Measurements from ENCODE around the gene ECI1.
A peak's percentile ranks its signal among the peaks of the same experiment; 100 is the strongest.

ECI1 gene

GRCh38 chr16:2228161-2228824, 23.1 kb downstream of the ECI1 start:
- H3K27me3 ChIP-seq (ENCODE audit: control insufficient read depth in 1 of 2, insufficient read depth in 2 of 2, low read length in 2 of 2): no peaks in the 10 kb centered on the region
- H3K36me3 ChIP-seq (ENCODE audit: control insufficient read depth in 1 of 2, insufficient read depth in 2 of 2, low read length in 2 of 2): peaks cover 15 to 45% of the 10 kb centered on the region in 2 donors
- no peaks in the 10 kb centered on the region for H3K9me3 ChIP-seq (ENCODE audit: control insufficient read depth in 1 of 2, low read length in 2 of 2)
- H3K4me3 ChIP-seq (ENCODE audit: low read depth in 1 of 2, low read length in 2 of 2): no peak overlapping the region
- H3K4me1 ChIP-seq (ENCODE audit: control insufficient read depth in 1 of 2, insufficient read depth in 2 of 2, low read length in 2 of 2): peaks cover 14 to 18% of the 10 kb centered on the region in 2 donors
- H3K9ac ChIP-seq (ENCODE audit: low read depth in 1 of 2, low read length in 2 of 2): no peak overlapping the region
- H3K27ac ChIP-seq (ENCODE audit: low read depth, low read length): no peak overlapping the region

- H3K4me3 ChIP-seq (ENCODE audit: low read depth in 1 of 2, low read length in 2 of 2): no peak overlapping the region
- H3K4me1 ChIP-seq (ENCODE audit: control insufficient read depth in 1 of 2, insufficient read depth in 2 of 2, low read length in 2 of 2): peaks cover 14 to 18% of the 10 kb centered on the region in 2 donors
- H3K27ac ChIP-seq (ENCODE audit: low read depth, low read length): no peak overlapping the region
- H3K27me3 ChIP-seq (ENCODE audit: control insufficient read depth in 1 of 2, insufficient read depth in 2 of 2, low read length in 2 of 2): no peaks in the 10 kb centered on the region
- no peaks in the 10 kb centered on the region for H3K9me3 ChIP-seq (ENCODE audit: control insufficient read depth in 1 of 2, low read length in 2 of 2)
- no peak overlapping the region for H3K9ac ChIP-seq (ENCODE audit: low read depth in 1 of 2, low read length in 2 of 2)
- peaks cover 14 to 32% of the 10 kb centered on the region in 2 donors for H3K36me3 ChIP-seq (ENCODE audit: control insufficient read depth in 1 of 2, insufficient read depth in 2 of 2, low read length in 2 of 2)
Observed at GRCh38 chr16:2226918-2227317, 24.5 kb downstream of the ECI1 start.

DNA sequence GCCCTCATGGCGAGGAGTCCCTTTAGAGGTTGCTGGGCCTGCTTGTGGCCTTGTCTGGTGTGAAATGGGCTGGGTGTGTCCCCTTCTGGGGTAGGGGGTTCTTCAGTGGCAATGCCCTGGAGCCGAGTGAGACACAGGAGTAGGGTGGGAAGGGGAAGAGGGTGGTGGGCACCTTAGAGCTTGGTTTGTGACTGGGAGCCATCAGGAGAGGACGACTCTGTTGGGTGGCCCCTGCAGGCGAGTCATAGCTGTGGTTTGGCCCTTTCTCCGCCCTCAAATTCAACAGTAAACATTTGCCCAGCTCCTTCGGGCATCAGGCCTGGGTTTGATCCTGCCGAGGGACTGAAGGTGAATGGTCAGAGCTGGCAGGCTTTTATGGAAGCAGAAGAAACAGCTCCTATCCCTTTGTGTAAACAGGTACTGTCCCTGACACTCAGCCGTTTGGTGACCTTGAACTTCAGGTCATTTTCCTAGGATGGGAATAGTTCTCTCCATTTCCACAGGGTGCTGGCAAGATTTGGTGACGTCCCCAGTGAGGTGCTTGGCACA, 25.1 kb downstream of the ECI1 start:
- Histone ChIP-seq H3K4me3 (ENCODE audit: low read depth in 1 of 2, low read length in 2 of 2) (no peak overlapping the region), H3K36me3 (ENCODE audit: control insufficient read depth in 1 of 2, insufficient read depth in 2 of 2, low read length in 2 of 2) (peaks cover 11 to 26% of the 10 kb centered on the region in 2 donors)

DNA sequence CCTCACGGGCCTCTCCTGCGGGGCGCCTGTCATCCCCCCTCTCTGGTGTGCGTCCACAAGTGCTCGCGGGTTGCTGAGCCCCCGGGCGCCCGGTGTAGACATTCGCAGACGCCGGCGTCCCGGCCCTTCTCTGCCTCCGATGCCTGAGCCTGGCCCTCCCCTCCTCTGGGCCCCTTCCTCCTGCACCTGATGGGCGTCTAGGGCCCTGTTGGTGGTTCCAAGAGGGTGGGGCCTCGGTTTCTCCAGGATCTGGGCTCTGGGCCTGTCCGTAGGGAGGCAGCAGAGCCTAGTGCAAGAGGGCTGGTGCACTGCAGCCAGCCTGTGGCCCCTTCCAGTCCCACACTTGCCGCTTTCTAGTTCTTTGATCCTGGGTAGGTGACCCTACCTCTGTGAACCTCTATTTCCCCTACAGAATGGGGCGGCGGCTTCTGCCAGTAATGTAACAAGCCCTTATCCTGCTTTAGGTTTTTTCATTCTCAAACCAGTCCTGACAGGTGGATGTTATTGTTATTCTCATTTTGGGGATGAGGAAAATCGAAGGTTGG, 27.4 kb downstream of the ECI1 start:
- Histone ChIP-seq H3K9ac (ENCODE audit: low read depth in 1 of 2, low read length in 2 of 2) (peak overlapping the region; percentile 76 to 87), H3K27me3 (ENCODE audit: control insufficient read depth in 1 of 2, insufficient read depth in 2 of 2, low read length in 2 of 2) (no peaks in the 10 kb centered on the region), H3K4me3 (ENCODE audit: low read depth in 1 of 2, low read length in 2 of 2) (peak overlapping the region; percentile 73 to 86), H3K9me3 (ENCODE audit: control insufficient read depth in 1 of 2, low read length in 2 of 2) (no peaks in the 10 kb centered on the region), H3K36me3 (ENCODE audit: control insufficient read depth in 1 of 2, insufficient read depth in 2 of 2, low read length in 2 of 2) (peaks cover 4 to 8% of the 10 kb centered on the region in 2 donors), H3K27ac (ENCODE audit: low read depth, low read length) (peak overlapping the region; percentile 85), H3K4me1 (ENCODE audit: control insufficient read depth in 1 of 2, insufficient read depth in 2 of 2, low read length in 2 of 2) (peaks cover 14 to 18% of the 10 kb centered on the region in 2 donors)

More for the DNA sequence above, 25.1 kb downstream of the ECI1 start:
- Histone ChIP-seq H3K9ac (ENCODE audit: low read depth in 1 of 2, low read length in 2 of 2) (no peak overlapping the region), H3K27me3 (ENCODE audit: control insufficient read depth in 1 of 2, insufficient read depth in 2 of 2, low read length in 2 of 2) (no peaks in the 10 kb centered on the region), H3K27ac (ENCODE audit: low read depth, low read length) (no peak overlapping the region), H3K9me3 (ENCODE audit: control insufficient read depth in 1 of 2, low read length in 2 of 2) (no peaks in the 10 kb centered on the region), H3K4me1 (ENCODE audit: control insufficient read depth in 1 of 2, insufficient read depth in 2 of 2, low read length in 2 of 2) (peaks cover 14 to 18% of the 10 kb centered on the region in 2 donors)

DNA sequence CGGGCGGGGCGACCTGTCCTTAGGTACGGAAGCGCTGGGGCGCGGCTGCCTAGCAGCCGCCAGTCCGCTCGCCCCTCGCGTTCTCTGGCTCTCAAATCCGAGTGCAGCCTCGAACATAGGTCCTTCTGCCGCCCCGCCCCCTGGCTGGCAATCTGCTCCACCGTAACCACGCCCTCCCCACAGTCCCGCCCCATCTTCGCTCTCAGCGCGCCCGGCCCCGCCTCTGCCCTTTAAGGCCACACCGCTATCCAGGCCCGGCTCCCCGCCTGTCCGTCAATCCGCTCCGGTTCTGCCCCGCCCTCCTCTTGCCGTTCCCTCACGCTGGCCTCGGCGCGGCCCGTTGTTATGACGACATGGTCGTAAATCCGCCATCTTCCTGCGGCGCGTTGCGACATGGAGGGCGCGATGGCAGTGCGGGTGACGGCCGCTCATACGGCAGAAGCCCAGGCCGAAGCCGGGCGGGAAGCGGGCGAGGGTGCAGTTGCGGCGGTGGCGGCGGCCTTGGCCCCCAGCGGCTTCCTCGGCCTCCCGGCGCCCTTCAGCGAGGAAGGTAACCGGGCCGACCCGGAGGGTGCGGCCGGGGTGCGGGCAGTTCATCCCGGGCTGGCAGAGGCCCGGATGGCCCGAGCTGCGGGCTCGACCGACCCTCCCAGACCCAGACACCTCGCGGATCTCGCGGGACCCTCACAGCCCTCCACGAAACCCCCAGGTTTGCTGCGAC, 28.0 kb downstream of the ECI1 start, which contains the start of gene E4F1:
Gene E4F1, plus strand, starts transcription at position 371 of the 721 bp plus-strand sequence. Its CDS starts 23 bp downstream, at position 394.
- Histone ChIP-seq H3K4me1 (ENCODE audit: control insufficient read depth in 1 of 2, insufficient read depth in 2 of 2, low read length in 2 of 2) (peaks cover 14 to 18% of the 10 kb centered on the region in 2 donors), H3K9ac (ENCODE audit: low read depth in 1 of 2, low read length in 2 of 2) (peak within 1 kb of the TSS; percentile 76 to 87), H3K9me3 (ENCODE audit: control insufficient read depth in 1 of 2, low read length in 2 of 2) (no peaks in the 10 kb centered on the region), H3K36me3 (ENCODE audit: control insufficient read depth in 1 of 2, insufficient read depth in 2 of 2, low read length in 2 of 2) (peaks cover 0 to 2% of the 10 kb centered on the region in 2 donors), H3K27me3 (ENCODE audit: control insufficient read depth in 1 of 2, insufficient read depth in 2 of 2, low read length in 2 of 2) (no peaks in the 10 kb centered on the region), H3K27ac (ENCODE audit: low read depth, low read length) (peak within 1 kb of the TSS; percentile 85), H3K4me3 (ENCODE audit: low read depth in 1 of 2, low read length in 2 of 2) (peak within 1 kb of the TSS; percentile 73 to 86)

DNA sequence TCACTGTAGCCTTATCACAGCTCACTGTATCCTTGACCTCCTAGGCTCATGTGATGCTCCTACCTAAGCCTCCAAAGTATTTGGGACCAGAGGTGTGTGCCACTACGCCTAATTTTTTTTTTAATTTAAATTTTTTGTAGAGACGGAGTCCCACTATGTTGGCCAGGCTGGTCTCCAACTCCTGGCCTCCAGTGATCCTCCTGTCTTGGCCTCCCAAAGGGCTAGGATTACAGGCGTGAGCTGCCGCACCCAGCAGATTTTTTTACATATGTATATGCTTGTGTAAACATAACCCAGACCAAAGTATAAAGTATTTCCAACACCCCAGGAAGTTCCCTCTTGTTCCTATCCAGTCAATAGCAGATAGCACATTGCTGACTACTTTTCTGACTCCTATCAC, 35.1 kb downstream of the ECI1 start:
- Histone ChIP-seq H3K4me1 (ENCODE audit: control insufficient read depth in 1 of 2, insufficient read depth in 2 of 2, low read length in 2 of 2) (peaks cover 21% of the 10 kb centered on the region in 2 donors), H3K27me3 (ENCODE audit: control insufficient read depth in 1 of 2, insufficient read depth in 2 of 2, low read length in 2 of 2) (no peaks in the 10 kb centered on the region), H3K36me3 (ENCODE audit: control insufficient read depth in 1 of 2, insufficient read depth in 2 of 2, low read length in 2 of 2) (peaks cover 0 to 9% of the 10 kb centered on the region in 2 donors), H3K27ac (ENCODE audit: low read depth, low read length) (no peak overlapping the region), H3K9ac (ENCODE audit: low read depth in 1 of 2, low read length in 2 of 2) (no peak overlapping the region), H3K9me3 (ENCODE audit: control insufficient read depth in 1 of 2, low read length in 2 of 2) (no peaks in the 10 kb centered on the region), H3K4me3 (ENCODE audit: low read depth in 1 of 2, low read length in 2 of 2) (no peak overlapping the region)

- H3K9ac ChIP-seq (ENCODE audit: low read depth in 1 of 2, low read length in 2 of 2): peak within 1 kb of the TSS; percentile 66 to 81
- H3K27ac ChIP-seq (ENCODE audit: low read depth, low read length): peak within 1 kb of the TSS; percentile 85
- H3K4me1 ChIP-seq (ENCODE audit: control insufficient read depth in 1 of 2, insufficient read depth in 2 of 2, low read length in 2 of 2): peaks cover 21% of the 10 kb centered on the region in 2 donors
- peaks cover 0 to 11% of the 10 kb centered on the region in 2 donors for H3K36me3 ChIP-seq (ENCODE audit: control insufficient read depth in 1 of 2, insufficient read depth in 2 of 2, low read length in 2 of 2)
- no peaks in the 10 kb centered on the region for H3K27me3 ChIP-seq (ENCODE audit: control insufficient read depth in 1 of 2, insufficient read depth in 2 of 2, low read length in 2 of 2)
- H3K9me3 ChIP-seq (ENCODE audit: control insufficient read depth in 1 of 2, low read length in 2 of 2): no peaks in the 10 kb centered on the region
- peak within 1 kb of the TSS; percentile 68 to 86 for H3K4me3 ChIP-seq (ENCODE audit: low read depth in 1 of 2, low read length in 2 of 2)
Observed at GRCh38 chr16:2214719-2214968, 36.7 kb downstream of the ECI1 start, which contains the start of gene PGP. Gene PGP, minus strand, starts transcription at chr16:2214840. Its CDS starts 63 bp downstream, at chr16:2214777.

DNA sequence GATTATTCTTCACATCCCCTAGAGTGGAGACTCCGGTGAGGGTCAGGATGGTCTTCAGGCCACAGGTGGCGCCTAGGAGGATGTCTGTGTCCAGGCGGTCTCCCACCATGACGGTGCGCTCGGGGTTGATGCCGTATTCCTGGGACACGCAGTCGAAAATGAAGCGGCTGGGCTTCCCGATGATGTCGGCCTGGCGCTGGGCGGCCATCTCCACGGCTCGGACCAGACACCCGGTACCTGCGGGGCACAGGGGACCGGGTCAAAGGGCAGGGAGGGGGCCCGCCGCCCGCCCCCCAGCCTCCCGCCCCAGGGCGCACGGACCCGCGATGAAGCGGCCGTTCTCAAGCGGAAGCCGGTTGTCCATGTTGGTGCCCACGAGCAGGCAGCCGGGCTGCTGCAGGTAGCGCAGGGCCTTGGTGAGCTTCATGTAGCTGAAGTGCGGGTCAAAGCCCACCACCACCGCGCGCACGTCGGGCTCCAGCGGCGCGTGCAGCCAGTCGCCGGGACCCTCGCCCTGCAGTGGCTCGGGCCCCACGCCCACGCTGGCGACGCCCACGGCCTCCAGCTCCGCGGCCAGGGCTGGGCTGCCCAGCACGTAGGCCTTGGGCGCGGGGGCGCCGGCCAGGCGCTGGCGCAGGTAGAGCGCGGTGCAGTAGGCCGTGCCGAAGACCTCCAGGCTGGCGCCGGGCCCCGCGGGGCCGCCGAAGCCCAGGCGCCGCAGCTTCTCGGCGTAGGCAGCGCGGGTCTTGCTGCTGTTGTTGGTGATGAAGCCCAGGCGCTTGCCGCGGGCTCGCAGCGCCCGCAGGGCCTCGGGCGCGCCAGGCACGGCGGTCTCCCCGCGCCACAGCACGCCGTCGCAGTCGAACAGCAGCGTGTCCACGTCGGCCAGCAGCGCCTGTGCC, 37.3 kb downstream of the ECI1 start:
- Histone ChIP-seq H3K36me3 (ENCODE audit: control insufficient read depth in 1 of 2, insufficient read depth in 2 of 2, low read length in 2 of 2) (peaks cover under 1 to 17% of the 10 kb centered on the region in 2 donors), H3K27me3 (ENCODE audit: control insufficient read depth in 1 of 2, insufficient read depth in 2 of 2, low read length in 2 of 2) (no peaks in the 10 kb centered on the region), H3K9ac (ENCODE audit: low read depth in 1 of 2, low read length in 2 of 2) (peak overlapping the region; percentile 66 to 81), H3K9me3 (ENCODE audit: control insufficient read depth in 1 of 2, low read length in 2 of 2) (no peaks in the 10 kb centered on the region), H3K27ac (ENCODE audit: low read depth, low read length) (peak overlapping the region; percentile 62), H3K4me1 (ENCODE audit: control insufficient read depth in 1 of 2, insufficient read depth in 2 of 2, low read length in 2 of 2) (peaks cover 21% of the 10 kb centered on the region in 2 donors), H3K4me3 (ENCODE audit: low read depth in 1 of 2, low read length in 2 of 2) (peak overlapping the region; percentile 68 to 86)

GRCh38 chr16:2212362-2213324, 38.7 kb downstream of the ECI1 start:
- Histone ChIP-seq H3K4me1 (ENCODE audit: control insufficient read depth in 1 of 2, insufficient read depth in 2 of 2, low read length in 2 of 2) (peaks cover 21% of the 10 kb centered on the region in 2 donors), H3K4me3 (ENCODE audit: low read depth in 1 of 2, low read length in 2 of 2) (peak overlapping the region; percentile 65 to 86), H3K27ac (ENCODE audit: low read depth, low read length) (no peak overlapping the region)

More at GRCh38 chr16:2212362-2213324, 38.7 kb downstream of the ECI1 start:
- Histone ChIP-seq H3K9ac (ENCODE audit: low read depth in 1 of 2, low read length in 2 of 2) (peak overlapping the region; percentile 43 to 66), H3K27me3 (ENCODE audit: control insufficient read depth in 1 of 2, insufficient read depth in 2 of 2, low read length in 2 of 2) (no peaks in the 10 kb centered on the region), H3K36me3 (ENCODE audit: control insufficient read depth in 1 of 2, insufficient read depth in 2 of 2, low read length in 2 of 2) (peaks cover 14 to 30% of the 10 kb centered on the region in 2 donors), H3K9me3 (ENCODE audit: control insufficient read depth in 1 of 2, low read length in 2 of 2) (no peaks in the 10 kb centered on the region)

Measured in duodenal mucosa (tissue), 2 donors.